ENCODE data around the gene IFRD2.
"Not testable (repeated sequence)": the region's sequence is repeated elsewhere in the genome, so short reads cannot be mapped to it uniquely, and the experiment has no call there.

IFRD2 gene

DNA sequence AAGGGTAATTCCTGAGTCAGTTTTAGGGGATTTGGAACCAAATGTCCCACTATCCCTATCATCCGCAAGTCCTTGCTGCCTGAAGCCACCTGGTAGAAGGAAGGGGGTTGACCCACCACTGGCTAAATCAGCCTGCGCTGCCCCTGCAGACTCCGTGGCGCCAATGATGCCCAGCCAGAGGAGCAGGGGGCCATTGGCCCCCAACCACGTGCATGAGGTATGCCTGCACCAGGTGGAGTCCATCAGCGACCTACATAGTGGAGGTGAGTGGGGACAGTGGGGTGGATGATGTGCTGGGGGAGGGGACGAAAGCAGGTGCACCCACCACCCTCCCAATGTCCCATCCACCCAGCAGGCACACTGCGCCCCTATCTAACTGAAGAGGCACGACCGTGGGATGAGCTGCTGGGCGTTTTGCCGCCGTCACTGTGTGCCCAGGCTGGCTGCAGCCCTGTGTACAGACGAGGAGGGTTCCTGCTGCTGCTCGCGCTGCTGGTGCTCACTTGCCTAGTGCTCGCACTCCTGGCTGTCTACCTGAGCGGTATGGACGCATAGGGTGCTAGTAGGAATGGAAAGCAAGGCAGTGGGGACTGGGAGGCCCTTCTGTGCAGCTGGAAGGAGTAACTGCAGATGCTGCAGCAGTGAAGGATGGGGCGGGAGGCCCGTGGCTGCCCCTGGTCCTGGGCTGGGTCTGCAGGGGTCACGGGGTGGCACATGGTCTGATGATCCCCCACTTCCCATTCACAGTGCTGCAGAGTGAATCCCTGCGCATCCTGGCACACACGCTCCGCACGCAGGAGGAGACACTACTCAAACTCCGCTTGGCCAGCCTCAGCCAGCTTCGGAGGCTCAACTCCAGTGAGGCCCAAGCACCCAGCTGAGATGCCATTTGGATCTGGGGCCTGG, 5.7 kb downstream of the IFRD2 start:
- TF ChIP-seq, protein P1, sequence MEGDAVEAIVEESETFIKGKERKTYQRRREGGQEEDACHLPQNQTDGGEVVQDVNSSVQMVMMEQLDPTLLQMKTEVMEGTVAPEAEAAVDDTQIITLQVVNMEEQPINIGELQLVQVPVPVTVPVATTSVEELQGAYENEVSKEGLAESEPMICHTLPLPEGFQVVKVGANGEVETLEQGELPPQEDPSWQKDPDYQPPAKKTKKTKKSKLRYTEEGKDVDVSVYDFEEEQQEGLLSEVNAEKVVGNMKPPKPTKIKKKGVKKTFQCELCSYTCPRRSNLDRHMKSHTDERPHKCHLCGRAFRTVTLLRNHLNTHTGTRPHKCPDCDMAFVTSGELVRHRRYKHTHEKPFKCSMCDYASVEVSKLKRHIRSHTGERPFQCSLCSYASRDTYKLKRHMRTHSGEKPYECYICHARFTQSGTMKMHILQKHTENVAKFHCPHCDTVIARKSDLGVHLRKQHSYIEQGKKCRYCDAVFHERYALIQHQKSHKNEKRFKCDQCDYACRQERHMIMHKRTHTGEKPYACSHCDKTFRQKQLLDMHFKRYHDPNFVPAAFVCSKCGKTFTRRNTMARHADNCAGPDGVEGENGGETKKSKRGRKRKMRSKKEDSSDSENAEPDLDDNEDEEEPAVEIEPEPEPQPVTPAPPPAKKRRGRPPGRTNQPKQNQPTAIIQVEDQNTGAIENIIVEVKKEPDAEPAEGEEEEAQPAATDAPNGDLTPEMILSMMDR (IDR thresholded peaks at IDR 0.05; ENCODE audit: borderline replicate concordance, control extremely low read depth, extremely low read depth, insufficient read depth, missing control alignments), result no peak
- in situ Hi-C loops (cut with MboI; ENCODE audit: low sequenced_read_pairs, unreplicated experiment), result no loop called here
- no peak for DNase-seq (ENCODE audit: low spot score)

DNA sequence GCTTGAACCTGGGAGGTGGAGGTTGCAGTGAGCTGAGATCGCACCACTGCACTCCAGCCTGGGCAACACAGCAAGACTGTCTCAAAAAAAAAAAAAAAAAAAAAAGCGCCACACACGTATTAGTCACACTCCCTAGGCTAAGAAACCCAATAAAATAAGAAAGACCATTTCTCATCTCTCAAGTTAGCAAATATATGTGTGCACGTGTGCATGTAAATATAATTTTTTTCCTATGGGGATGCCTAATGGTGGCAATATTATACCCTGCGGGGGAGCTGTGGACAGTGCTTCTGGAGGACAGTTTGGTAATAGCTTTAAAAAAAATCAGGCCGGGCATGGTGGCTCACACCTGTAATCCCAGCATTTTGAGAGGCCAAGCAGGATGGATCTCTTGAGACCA, 8.1 kb downstream of the IFRD2 start:
- in situ Hi-C loops (cut with MboI; ENCODE audit: low sequenced_read_pairs, unreplicated experiment); DNase-seq (ENCODE audit: low spot score): not testable (repeated sequence)

DNA sequence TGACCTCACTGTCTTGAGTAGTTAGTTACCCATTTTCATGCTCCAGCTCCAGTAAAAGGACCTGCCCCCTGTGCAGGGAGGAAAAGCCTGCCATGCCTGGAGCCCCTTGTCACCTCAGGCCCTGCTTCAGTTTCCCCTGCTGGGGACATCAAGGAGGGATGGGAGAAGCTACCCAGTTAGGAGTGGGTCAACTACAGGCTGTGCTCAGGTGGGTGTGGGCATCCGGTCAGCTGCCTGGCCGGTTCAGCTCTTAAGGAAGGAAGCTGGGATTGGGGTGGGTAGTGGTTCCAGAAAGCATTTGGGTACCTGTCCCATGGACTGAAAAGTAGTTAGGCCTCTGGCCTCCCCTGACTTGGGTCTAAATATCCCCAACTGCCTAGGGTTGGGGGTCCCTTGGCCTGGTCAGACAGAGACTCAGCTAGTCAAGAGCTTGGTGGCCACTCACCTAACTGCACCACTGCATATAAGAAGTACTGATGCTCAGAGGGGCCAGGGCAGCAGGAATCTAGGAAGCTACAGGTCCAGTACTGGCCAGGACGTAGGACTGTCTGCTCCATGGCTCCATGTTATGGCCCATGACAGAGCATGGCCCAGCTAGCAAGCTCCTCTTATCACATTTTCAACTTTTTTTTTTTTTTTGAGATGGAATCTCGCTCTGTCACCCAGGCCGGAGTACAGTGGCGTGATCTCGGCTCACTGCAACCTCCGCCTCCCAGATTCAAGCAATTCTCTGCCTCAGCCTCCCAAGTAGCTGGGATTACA, 12.8 kb downstream of the IFRD2 start:
- in situ Hi-C loops (cut with MboI; ENCODE audit: low sequenced_read_pairs, unreplicated experiment), result no loop called here
- TF ChIP-seq, protein P1 (IDR thresholded peaks at IDR 0.05; ENCODE audit: borderline replicate concordance, control extremely low read depth, extremely low read depth, insufficient read depth, missing control alignments), result no peak
- no peak for DNase-seq (ENCODE audit: low spot score)

DNA sequence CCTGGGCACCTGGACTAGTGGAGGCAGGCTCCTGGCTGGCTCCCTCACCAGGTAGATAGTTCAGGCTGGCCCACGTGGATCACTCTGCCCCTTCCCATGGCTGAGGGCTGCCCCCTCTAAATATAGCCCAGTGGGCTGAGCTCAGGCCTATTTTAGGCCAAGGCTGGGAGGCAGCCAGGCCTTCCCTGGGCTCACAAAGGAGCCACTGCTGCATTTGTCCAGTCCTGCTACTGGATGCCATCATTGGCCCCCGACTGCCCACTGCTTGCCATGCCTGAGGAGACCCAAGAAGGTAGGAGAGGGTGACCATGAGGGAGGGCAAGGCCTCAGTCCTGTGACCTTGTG, 13.4 kb downstream of the IFRD2 start, which contains the start of gene LSMEM2:
Gene LSMEM2 (plus strand): TSS at position 208 of the 345 bp plus-strand sequence. CDS start 27 bp downstream, at position 235.
- in situ Hi-C loops (cut with MboI; ENCODE audit: low sequenced_read_pairs, unreplicated experiment), result no loop called here
- TF ChIP-seq, protein P1 (IDR thresholded peaks at IDR 0.05; ENCODE audit: borderline replicate concordance, control extremely low read depth, extremely low read depth, insufficient read depth, missing control alignments), result no peak
- DNase-seq (ENCODE audit: low spot score), result no peak

DNA sequence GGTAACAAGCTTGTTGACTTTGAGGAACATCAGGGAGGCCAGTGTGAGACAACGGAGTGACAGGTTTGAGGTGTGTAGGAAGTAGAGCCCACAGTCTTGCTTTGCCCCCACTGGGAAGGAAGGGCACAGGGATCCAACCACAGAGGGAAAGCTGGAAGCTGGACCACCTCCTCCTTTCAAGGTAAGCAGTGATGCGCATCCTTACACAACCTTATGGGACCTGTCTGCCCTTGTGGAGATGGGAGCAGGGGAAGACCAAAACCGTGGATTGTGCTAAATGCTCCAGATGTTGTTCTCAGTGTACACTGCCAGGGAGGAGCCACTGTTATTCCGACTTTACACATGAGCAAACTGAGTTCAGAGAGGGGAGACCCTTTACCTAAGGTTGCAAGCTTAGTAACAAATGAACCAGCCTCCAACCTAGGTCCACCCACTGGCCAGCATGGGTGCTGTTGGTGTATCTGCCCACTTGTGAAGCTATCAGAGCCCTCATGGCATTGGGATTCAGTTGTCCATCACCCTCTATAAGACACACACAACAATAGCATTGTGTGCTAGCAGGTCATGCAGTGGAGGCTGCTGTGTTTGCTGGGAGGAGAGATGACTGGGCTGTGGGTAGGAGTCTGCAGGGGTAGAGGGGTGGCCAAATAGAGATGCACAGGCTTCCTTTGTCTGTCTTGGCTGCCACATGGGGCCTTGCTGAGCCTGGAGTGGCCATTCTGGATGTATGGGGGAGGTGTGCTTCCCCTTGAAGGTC, 13.9 kb downstream of the IFRD2 start:
- TF ChIP-seq, protein P1 (IDR thresholded peaks at IDR 0.05; ENCODE audit: borderline replicate concordance, control extremely low read depth, extremely low read depth, insufficient read depth, missing control alignments), result no peak
- in situ Hi-C loops (cut with MboI; ENCODE audit: low sequenced_read_pairs, unreplicated experiment), result no loop called here

DNA sequence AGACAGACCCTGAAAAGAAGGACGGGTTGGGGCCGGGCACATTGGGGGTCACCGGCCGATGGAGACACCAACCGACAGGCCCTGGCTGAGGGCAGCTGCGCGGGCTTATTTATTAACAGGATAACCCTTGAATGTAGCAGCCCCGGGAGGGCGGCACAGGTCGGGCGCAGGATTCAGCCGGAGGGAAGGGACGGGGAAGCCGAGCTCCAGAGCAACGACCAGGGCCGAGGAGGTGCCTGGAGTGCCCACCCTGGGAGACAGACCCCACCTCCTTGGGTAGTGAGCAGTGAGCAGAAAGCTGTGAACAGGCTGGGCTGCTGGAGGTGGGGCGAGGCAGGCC, 15.5 kb downstream of the IFRD2 start:
- DNase-seq (ENCODE audit: low spot score), result no peak
- in situ Hi-C loops (cut with MboI; ENCODE audit: low sequenced_read_pairs, unreplicated experiment), result no loop called here
- TF ChIP-seq, protein P1 (IDR thresholded peaks at IDR 0.05; ENCODE audit: borderline replicate concordance, control extremely low read depth, extremely low read depth, insufficient read depth, missing control alignments), result no peak

More for the DNA sequence above, 13.9 kb downstream of the IFRD2 start:
- DNase-seq (ENCODE audit: low spot score), result no peak

Data from GM13976 (cell line).